NCI-H1436 (cell line): ENCODE results near the gene GPR150.
"Not testable (repeated sequence)": the region's sequence is repeated elsewhere in the genome, so short reads cannot be mapped to it uniquely, and the experiment has no call there.

Experiments
- DNase-seq: peaks from one replicate; lab custom pipeline; 2025; lab: John Stamatoyannopoulos, UW

The GPR150 gene

GRCh38 chr5:95624368-95624767 lies 4.5 kb downstream of the GPR150 start:
- no peak for DNase-seq

GRCh38 chr5:95626701-95627100 lies 6.8 kb downstream of the GPR150 start:
- DNase-seq, result no peak

DNA sequence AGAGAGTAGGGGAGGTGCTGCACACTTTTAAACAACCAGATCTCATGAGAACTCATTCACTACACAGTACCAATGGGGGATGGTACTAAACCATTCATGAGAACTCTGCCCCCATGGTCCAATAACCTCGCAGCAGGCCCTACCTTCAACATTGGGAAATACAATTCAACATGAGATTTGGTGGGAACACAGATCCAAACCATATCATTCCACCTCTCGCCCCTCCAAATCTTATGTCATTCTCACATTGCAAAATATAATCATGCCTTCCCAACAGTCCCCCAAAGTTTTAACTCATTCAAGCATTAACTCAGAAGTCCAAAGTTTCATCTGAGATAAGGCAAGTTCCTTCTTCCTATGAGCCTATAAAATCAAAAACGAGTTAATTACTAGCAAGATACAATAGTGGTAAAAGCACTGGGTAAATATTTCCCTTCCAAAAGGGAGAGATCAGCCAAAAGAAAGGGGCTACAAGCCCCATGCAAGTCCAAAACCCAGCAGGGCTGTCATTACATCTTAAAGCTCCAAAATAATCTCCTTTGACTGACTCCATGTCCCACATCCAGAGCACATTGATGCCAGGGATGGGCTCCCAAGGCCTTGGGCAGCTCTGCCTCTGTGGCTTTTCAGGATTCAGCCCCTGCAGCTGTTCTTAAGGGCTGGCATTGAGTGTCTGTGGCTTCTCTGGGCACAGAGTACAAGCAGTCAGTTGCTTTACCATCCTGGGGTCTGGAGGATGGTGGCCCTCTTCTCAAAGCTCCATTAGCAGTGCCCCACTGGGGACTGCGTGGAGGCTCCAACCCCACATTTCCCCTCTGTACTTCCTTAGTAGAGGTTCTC lies 8.3 kb downstream of the GPR150 start:
- DNase-seq, result no peak

DNA sequence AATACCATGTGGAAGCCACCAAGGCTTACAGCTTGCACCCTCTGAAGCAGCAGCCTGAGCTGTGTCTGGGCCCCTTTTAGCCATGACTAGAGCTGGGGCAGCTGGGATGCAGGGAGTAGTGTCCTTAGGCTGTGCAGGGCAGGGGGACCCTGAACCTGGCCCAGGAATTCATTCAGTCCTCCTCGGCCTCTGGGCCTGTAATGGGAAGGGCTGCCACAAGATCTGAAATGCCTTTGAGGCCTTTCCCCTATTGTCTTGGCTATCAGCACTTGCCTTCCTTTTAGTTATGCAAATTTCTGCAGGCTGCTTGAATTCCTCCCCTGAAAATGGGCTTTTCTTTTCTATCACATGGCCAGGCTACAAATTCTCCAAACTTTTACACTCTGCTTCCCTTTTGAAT lies 9.0 kb downstream of the GPR150 start:
- no peak for DNase-seq

DNA sequence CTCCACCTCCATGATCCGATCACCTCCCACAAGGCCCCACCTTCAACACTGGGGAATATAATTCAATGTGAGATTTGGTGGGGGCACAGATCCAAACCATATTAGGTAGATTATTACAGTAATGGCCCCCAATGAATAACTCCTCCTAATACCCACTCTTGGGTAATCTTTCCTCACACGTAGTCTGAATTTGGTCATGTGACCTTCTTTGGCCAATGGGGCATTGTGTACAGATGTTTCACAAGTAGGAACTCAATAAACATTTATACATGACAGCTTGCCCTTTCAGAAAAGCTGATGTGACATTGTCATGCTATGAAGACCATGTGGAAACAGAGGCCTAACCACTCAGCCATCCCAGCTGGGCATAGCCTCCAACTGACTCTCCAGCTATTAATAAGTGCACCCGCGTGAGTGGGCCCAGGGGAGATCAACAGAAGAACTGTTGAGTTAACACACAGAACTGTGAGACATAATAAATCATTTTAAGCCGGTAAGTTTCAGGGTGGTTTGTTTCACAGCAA lies 10.6 kb downstream of the GPR150 start:
- DNase-seq, result no peak

DNA sequence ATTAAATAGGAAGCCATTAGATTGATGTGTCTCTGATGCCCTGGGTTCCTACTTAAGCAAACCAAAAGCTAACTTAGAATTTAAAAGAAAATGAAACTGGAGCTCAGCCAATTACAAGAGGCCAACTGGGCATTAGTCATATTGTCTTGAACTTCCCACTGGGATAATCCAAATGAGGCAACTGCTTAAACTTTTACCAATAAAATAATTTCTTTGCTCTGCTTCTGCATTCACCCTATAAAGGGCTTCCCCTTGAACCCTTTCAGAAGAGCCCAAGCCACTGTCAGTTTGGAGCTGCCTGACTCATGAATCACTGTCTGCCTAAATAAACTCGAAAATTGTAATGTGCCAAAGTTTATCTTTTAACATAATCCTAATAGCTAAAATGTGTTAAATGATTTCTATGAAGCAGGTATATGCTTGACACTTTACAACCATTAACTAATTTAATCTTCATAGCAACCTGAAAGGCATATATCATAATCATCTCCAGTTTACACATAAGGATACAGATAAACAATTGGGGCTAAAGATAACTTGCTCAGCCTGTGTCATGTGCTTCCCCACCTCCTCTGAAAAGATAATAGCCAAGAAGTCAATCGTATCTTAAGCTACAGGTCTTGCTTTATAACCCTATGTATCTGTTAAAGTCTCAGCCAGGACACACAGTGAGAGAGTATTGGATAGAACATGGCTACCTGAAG lies 11.5 kb downstream of the GPR150 start:
- DNase-seq, result no peak

DNA sequence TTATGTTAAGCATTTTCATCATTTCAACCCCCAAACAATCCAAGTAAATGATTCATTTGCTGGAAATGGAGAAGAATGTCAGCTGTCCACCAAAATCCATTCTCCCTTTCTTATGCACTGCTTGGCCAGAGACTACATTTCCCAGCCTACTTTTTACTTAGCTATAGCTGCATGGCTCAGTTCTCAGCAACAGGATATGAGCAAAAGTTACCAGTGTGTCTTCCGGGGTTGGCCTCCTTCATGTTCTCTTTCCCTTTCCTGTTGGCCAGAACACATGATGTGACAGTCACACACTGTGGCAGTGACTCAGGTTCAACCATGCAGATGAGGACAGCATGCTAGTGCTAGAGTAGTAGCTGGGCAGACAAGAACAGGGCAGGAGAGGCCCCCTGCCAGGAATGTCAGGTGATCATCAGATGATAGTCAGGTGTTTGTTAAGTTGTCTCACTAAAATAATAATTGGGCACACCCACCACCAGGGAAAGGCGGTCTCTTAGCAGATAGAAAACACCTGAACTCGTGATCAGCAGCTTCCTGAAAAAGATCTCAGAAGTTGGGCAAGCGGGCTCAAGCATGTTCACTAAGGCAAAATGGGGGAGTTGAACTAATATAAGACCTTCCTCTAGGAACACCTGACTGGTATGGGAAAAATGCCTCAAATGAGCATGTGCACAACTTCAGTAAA lies 12.2 kb downstream of the GPR150 start:
- no peak for DNase-seq

DNA sequence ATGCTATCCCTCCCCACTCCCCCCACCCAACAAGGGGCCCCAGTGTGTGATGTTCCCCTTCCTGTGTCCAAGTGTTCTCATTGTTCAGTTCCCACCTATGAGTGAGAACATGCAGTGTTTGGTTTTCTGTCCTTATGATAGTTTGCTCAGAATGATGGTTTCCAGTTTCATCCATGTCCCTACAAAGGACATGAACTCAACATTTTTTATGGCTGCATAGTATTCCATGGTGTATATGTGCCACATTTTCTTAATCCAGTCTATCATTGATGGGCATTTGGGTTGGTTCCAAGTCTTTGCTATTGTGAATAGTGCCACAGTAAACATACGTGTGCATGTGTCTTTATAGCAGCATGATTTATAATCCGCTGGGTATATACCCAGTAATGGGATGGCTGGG lies 13.1 kb downstream of the GPR150 start:
- not testable (repeated sequence) for DNase-seq

- DNase-seq, result no peak
Measured at GRCh38 chr5:95633671-95634070, 13.8 kb downstream of the GPR150 start.

- DNase-seq, result no peak
Measured at GRCh38 chr5:95634081-95634480, 14.2 kb downstream of the GPR150 start.

DNA sequence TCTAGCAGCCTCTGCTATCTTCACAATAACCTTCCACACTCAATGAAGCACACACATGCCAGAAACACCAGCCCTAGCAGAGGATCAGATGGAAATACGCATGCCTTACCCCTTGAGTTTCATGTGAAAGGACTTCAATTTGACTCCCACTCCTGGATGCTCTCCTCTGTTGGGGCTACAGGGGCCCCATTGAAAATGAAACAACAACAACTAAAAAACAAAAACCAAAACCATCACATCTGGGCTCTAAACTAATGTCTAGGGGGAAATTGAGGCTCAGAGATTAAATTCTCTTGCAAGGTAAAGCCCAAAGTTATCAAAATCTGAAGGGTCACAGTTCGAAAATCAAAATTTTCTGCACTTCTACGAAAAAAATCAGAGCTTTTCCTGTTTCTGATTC lies 18.7 kb downstream of the GPR150 start:
- no peak for DNase-seq

DNA sequence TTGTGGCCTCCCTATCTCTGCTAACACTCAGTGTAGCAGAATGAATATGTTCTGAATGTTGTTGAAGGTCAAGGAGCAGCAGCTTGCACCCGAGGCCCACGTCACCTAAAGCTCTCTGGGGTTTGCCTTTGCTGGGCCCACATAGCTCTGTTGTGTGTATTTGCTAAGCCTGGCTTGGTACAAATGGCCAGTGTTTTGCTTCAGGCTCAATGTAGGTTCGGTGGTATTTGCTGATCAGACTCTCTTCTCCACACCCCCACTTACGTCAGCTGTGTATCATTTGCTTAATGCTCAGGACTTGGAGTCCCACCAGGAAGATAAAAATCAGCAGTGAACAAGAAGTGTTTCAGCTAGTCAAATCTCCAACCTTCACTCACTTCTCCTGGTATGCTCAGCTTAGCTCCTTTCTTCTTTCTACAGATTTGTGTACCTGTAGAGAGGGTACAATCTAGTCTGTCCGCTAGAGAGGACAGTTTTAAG lies 21.9 kb downstream of the GPR150 start:
- DNase-seq, result no peak

DNA sequence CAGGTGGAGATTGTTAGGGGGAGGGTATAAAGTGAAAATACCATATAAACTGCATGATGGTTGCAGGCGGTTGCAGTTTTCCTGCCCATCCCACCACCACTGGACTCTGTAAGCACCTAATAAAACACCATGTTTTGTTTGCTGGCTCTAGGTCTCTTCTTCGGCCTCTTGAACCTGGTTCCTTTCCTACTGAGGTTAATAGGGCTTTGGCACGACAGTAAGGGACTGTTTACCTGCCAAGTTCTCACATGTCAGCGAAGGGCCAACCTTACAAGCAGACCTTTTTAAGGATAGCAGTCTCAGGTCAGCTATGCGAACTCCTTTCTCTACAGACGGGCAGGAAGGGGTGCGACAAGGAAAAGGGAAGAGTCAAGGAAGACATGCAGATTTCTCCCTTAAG lies 23.3 kb downstream of the GPR150 start:
- no peak for DNase-seq

DNA sequence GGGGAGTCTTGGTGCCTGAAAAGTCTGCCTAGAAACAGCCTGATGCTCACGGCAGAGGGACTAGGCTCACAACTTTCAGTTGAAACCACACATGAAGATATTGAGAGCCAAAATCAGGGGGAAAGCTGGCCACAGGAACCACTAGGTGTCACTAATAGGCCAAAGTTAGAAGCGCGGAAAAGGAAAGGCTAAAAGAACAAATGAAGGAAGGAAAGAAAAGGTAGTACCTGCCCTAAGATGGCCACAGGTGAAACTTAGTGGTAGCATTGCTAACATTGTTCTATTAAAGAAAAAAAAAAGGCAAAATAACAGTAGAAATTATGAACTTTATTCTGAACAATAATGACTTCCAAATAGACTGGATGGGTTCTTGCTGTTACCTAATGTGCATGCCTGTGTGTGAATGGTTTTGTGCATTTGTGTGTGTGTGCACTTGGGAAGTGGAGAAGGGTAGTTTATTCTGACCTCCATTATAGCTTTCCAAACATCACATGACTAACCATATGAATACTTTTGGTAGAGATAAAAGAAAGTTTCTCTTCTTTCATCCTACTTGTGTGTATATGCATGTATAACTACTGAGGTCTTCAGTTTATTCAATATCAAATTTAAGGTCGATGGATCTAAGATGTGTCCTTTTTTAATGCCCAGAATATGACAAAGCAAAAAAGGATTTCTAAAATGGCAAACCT lies 24.6 kb downstream of the GPR150 start:
- peak; percentile 10 for DNase-seq

- not testable (repeated sequence) for DNase-seq
Measured at GRCh38 chr5:95646226-95646568, 26.3 kb downstream of the GPR150 start.

DNA sequence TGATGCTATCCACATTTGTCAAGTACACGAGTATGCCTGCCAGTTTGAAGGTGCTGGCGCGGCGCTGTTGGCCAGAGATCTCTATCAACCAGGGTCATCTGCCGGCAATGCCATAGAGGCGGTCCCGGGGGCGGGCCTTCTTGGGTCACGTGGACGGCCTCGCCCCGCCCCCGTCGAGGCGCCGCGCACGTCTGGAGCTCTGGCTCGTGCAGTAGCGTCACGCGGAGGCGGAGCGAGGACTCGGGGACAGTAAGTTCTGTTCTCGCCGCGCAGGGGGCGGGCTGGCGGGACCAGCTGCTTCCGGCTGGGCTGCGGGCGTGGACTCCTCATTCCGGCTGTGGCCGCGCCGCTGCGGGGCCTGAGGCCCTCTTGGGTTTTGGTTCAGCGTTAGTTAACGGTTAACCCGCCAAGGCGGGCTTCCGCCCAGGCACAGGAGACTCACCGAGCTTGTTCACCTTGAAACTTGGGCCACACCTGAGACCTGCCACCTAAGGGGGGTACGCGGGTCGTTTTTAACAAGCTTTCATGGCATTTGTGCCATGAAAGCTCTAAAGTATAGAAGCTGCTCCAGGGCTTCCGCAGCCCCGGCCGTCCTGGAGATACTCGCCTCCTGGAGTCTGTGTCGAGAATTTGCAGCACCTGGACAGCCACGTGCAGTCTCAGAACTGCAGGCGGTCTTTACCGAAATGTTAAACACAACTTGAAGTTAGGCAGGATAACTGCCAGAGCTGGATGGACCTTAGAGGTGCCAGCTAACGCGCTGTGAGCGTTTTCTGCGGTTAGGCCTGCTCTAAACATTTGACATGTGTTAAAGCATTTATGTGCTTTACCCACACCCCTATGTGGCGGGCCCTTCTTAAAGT lies 26.9 kb downstream of the GPR150 start, which contains the start of gene RFESD:
Gene RFESD (plus strand): TSS at position 209 of the 863 bp plus-strand sequence. CDS start 5,495 bp downstream, outside the sequence.
- peak; percentile 93 for DNase-seq

GRCh38 chr5:95647886-95648860 lies 28.3 kb downstream of the GPR150 start:
- no peak for DNase-seq

- no peak for DNase-seq
Measured at GRCh38 chr5:95649274-95649673, 29.4 kb downstream of the GPR150 start.

- no peak for DNase-seq
Measured at GRCh38 chr5:95649842-95650620, 30.1 kb downstream of the GPR150 start.
